ENCODE measurements around the gene BUB1B.

The BUB1B gene

DNA sequence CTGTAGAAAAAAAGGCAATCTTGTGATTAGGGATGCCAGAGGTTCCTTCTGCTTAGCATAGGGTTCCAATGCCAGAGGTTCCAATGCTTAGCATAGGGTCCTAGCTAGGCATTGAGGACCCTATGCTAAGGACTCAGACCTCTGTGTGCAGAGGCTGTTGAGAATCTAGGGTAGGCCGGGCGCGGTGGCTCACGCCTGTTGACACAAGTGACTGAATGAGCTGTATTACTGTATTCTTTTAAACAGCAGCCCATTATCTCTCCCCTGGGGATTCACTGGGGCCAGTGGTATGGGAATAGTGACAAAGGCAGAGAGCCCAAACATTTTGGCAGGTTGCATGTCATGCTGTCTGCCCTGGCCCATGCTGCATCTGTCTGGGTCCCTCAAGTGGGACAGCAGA lies 94.2 kb downstream of the BUB1B start:
- Histone ChIP-seq H3K4me3 (ENCODE audit: low read length) (no peak overlapping the region), H3K27ac (ENCODE audit: low read length) (no peak overlapping the region), H3K27me3 (ENCODE audit: control insufficient read depth, insufficient read depth, low read length) (peaks cover 13% of the 10 kb centered on the region), H3K36me3 (ENCODE audit: control insufficient read depth, insufficient read depth, low read length) (no peaks in the 10 kb centered on the region), H3K9me3 (ENCODE audit: control insufficient read depth, insufficient read depth, low read length) (no peaks in the 10 kb centered on the region), H3K4me1 (ENCODE audit: control insufficient read depth, insufficient read depth, low read length) (no peaks in the 10 kb centered on the region)
- no peak for DNase-seq (ENCODE audit: low read depth, low spot score)
- WGBS (ENCODE audit: insufficient coverage, insufficient read length): no CpG with 5 or more reads among the region's 4 CpGs

DNA sequence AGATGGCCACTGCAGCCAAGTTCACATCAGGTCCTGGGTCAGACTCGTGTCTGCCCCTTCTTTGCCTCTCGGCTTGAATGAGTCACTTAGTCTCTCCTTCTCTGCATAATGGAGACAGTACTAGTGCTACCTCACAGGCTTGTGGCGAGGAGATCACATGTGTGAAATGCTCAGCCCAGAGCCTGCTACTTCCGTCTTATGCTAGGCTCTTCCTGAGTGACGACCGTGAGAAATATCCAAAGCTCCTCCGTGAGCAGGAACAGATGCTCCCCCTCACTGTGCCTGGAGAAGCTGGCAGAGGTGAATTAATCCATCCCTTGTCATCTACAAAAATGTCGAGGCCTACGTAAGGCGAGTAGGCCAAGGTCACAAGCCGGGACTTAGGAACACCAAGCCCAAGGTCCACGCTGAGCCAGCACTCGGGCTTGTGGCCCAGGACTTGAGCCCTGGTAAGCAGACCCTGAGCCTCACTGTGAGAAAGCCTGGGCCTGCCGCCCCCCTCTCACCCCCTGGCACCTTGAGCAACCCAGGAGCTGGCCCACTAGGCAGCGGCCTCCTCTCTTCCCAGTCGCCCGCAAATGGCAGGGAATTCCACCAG lies 95.9 kb downstream of the BUB1B start:
- Histone ChIP-seq H3K9me3 (ENCODE audit: control insufficient read depth, insufficient read depth, low read length) (no peaks in the 10 kb centered on the region), H3K4me3 (ENCODE audit: low read length) (no peak overlapping the region), H3K27ac (ENCODE audit: low read length) (no peak overlapping the region), H3K36me3 (ENCODE audit: control insufficient read depth, insufficient read depth, low read length) (no peaks in the 10 kb centered on the region), H3K4me1 (ENCODE audit: control insufficient read depth, insufficient read depth, low read length) (no peaks in the 10 kb centered on the region), H3K27me3 (ENCODE audit: control insufficient read depth, insufficient read depth, low read length) (peaks cover 10% of the 10 kb centered on the region)
- no CpG with 5 or more reads among the region's 17 CpGs for WGBS (ENCODE audit: insufficient coverage, insufficient read length)
- DNase-seq (ENCODE audit: low read depth, low spot score): no peak

DNA sequence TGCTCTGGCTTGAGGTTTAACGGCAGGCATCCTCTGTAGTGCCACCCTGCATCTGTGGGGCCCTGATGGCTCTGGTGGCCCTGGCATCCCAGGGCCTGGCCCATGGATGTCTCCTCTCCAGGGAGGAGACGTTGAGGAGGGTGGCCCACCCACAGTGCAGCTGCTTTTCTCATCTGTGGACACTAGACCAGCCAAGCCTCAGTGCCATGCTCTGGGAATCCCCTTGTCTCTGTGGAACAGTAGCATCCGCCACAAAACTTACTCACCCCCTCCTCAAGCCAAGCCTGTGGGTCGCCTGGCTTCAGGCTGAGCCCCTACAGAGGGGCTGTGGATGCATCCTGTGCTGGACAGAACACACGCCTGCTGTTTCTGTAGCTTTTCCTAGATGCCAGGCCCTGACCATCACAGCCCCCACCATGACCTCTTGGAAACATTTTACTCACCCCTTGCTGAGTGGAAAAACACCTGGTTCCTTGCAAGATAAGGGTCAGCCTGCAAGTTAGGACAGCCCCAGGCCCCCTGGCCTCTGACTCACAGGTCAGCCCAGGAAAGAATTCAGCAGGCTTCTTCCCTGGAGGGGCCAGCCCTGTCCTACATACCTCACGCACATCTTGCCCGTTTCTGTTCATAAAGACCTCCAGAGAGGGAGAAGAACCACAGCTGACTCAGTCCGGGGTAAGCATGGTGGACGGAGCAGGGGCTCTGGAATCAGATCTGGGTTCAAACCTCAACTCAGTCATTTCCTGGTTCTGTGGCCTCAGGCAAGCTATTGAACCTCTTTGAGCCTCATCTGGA lies 97.0 kb downstream of the BUB1B start:
- Histone ChIP-seq H3K4me3 (ENCODE audit: low read length) (no peak overlapping the region), H3K36me3 (ENCODE audit: control insufficient read depth, insufficient read depth, low read length) (no peaks in the 10 kb centered on the region), H3K27me3 (ENCODE audit: control insufficient read depth, insufficient read depth, low read length) (peaks cover 7% of the 10 kb centered on the region; the same call in 1 of the 2 replicates), H3K4me1 (ENCODE audit: control insufficient read depth, insufficient read depth, low read length) (no peaks in the 10 kb centered on the region), H3K9me3 (ENCODE audit: control insufficient read depth, insufficient read depth, low read length) (no peaks in the 10 kb centered on the region), H3K27ac (ENCODE audit: low read length) (no peak overlapping the region)
- DNase-seq (ENCODE audit: low read depth, low spot score): no peak
- WGBS (ENCODE audit: insufficient coverage, insufficient read length): no CpG with 5 or more reads among the region's 9 CpGs

DNA sequence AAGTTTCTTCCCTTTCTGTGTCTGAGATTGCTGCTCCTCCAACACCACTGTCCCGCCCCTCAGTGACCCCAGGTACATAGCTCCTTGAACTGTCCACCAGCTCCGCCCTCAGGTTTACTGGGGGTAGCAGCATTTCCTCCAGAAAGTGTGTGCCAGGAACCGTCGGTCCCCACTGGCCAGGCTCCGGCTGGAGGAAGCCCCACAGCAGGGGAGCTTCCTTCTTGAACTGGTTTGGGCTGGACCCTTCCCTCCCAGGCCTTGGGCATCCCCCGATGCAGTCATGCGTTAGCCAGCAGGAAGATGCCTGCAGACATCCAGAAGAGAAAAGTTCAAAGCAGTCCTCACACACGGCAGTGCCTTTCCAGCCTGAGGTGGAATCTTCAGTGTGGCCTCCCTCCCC lies 97.7 kb downstream of the BUB1B start:
- no peaks in the 10 kb centered on the region for H3K36me3 ChIP-seq (ENCODE audit: control insufficient read depth, insufficient read depth, low read length)
- WGBS (ENCODE audit: insufficient coverage, insufficient read length): no CpG with 5 or more reads among the region's 8 CpGs
- H3K9me3 ChIP-seq (ENCODE audit: control insufficient read depth, insufficient read depth, low read length): no peaks in the 10 kb centered on the region
- no peak for DNase-seq (ENCODE audit: low read depth, low spot score)
- no peaks in the 10 kb centered on the region for H3K4me1 ChIP-seq (ENCODE audit: control insufficient read depth, insufficient read depth, low read length)
- H3K27ac ChIP-seq (ENCODE audit: low read length): no peak overlapping the region
- no peak overlapping the region for H3K4me3 ChIP-seq (ENCODE audit: low read length)
- peaks cover 5% of the 10 kb centered on the region; the same call in 1 of the 2 replicates for H3K27me3 ChIP-seq (ENCODE audit: control insufficient read depth, insufficient read depth, low read length)

DNA sequence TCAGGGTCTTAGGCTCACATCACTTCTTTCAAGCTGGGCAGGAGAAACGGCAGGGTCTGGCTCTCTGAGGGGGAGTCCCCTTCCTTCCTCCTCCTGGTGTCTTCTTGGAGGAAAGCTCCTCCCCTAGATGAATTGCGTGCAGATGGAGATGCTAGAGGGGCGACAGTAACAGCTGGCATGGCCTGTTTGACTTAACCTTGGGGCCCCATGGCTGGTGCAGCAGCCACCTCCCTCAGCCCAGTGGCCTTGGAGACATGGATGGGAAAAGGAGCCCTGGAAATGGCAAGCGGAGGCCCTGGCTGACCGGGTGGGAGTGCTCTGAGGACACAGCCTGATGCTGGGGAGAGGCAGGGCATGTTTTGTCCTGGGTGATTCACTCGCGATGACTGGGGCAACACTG lies 98.2 kb downstream of the BUB1B start:
- Histone ChIP-seq H3K9me3 (ENCODE audit: control insufficient read depth, insufficient read depth, low read length) (no peaks in the 10 kb centered on the region), H3K27ac (ENCODE audit: low read length) (no peak overlapping the region), H3K27me3 (ENCODE audit: control insufficient read depth, insufficient read depth, low read length) (peaks cover 1% of the 10 kb centered on the region; the same call in 1 of the 2 replicates), H3K4me1 (ENCODE audit: control insufficient read depth, insufficient read depth, low read length) (no peaks in the 10 kb centered on the region), H3K36me3 (ENCODE audit: control insufficient read depth, insufficient read depth, low read length) (no peaks in the 10 kb centered on the region), H3K4me3 (ENCODE audit: low read length) (no peak overlapping the region)
- WGBS (ENCODE audit: insufficient coverage, insufficient read length): no CpG with 5 or more reads among the region's 7 CpGs
- no peak for DNase-seq (ENCODE audit: low read depth, low spot score)

DNA sequence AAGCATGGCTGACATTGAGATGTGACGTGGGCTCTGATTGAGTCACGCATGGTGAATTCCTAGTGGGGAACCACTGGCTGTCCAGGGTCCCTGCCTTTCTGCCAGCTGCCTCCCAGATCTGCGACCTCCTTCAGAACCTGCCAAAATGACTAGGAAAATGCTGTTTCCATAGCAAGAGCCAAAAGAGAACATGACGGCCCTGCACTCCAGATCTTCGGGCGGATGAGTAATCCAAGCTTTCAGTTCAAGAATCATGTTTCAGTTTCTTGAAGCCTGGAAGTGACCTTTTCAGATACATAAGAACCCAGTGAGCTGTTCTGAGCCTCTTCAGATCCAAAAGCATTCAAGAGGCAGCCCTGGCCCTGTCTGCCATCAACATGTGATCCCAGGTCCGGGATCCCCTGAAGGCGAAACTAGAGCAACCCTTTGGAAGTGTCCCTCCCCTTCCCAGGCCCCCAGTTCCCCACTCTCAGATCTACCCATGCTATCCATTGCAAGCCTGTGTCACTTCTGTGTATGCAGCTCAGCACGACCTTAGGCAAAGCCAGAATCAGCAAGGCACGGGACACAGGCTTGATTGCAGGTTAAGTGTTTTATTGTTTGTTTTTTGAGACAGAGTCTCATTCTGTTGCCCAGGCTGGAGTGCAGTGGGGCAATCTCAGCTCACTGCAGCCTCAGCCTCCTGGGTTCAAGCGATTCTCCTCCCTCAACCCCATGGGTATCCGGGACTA lies 102.3 kb downstream of the BUB1B start:
- H3K4me3 ChIP-seq (ENCODE audit: low read length): no peak overlapping the region
- H3K4me1 ChIP-seq (ENCODE audit: control insufficient read depth, insufficient read depth, low read length): no peaks in the 10 kb centered on the region
- WGBS (ENCODE audit: insufficient coverage, insufficient read length): no CpG with 5 or more reads among the region's 12 CpGs
- peaks cover 2% of the 10 kb centered on the region; the same call in 1 of the 2 replicates for H3K36me3 ChIP-seq (ENCODE audit: control insufficient read depth, insufficient read depth, low read length)
- no peak overlapping the region for H3K27ac ChIP-seq (ENCODE audit: low read length)
- no peak for DNase-seq (ENCODE audit: low read depth, low spot score)
- no peaks in the 10 kb centered on the region for H3K27me3 ChIP-seq (ENCODE audit: control insufficient read depth, insufficient read depth, low read length)
- H3K9me3 ChIP-seq (ENCODE audit: control insufficient read depth, insufficient read depth, low read length): no peaks in the 10 kb centered on the region

DNA sequence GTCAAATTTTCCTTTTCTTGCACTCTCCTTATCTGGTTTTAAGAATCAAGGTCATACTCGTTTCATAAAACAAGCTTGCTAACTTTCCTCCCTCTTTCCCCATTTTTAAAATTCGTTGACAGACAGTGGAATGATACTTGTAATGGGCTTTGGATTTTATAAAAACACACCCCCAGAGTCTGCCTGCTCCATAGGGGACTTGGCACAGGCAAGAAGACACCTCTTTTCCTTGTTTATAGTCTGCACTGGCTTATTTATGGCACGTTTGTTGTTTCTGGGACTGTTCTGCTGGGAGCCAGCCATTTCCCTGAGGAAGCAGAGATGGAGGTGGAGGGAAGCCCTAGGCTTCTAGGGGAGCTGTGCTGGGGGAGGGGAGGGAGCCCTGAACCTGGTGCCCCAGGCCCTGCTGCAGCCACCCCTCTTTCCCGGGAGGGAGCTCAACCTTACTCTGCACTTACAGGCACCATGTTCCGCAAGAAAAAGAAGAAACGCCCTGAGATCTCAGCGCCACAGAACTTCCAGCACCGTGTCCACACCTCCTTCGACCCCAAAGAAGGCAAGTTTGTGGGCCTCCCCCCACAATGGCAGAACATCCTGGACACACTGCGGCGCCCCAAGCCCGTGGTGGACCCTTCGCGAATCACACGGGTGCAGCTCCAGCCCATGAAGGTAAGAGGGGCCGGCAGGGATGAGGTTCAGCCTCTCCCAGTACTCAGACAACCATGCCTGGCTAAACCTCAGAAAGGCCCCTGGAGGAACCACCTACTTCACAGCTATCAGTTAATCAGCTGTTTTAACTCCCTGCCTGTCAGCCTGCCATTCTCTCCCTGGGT lies 103.7 kb downstream of the BUB1B start:
- no peak for DNase-seq (ENCODE audit: low read depth, low spot score)
- WGBS (ENCODE audit: insufficient coverage, insufficient read length): no CpG with 5 or more reads among the region's 16 CpGs

DNA sequence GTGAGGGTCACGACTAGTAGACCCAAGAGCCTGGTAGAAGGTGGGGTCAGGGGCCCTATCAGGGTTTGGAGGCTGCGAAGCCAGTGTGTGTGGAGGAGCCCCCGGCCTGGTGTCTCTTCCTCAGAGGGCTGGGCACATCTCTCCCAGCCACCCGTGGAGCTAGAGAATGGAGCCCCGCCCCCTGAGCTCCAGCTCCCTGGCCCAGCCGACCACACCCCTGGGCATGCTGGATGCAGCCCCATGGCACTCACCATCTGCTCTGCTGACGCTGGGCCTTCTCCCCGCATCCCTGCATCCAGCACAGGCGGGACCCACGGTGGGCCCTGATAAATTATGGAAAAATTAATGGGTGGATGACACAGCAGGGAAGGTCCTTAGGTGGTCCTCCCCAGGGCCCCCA lies 104.5 kb downstream of the BUB1B start:
- peaks cover 2% of the 10 kb centered on the region; the same call in 1 of the 2 replicates for H3K36me3 ChIP-seq (ENCODE audit: control insufficient read depth, insufficient read depth, low read length)
- H3K4me3 ChIP-seq (ENCODE audit: low read length): no peak overlapping the region
- no peaks in the 10 kb centered on the region for H3K4me1 ChIP-seq (ENCODE audit: control insufficient read depth, insufficient read depth, low read length)
- no peaks in the 10 kb centered on the region for H3K27me3 ChIP-seq (ENCODE audit: control insufficient read depth, insufficient read depth, low read length)
- DNase-seq (ENCODE audit: low read depth, low spot score): no peak
- no peaks in the 10 kb centered on the region for H3K9me3 ChIP-seq (ENCODE audit: control insufficient read depth, insufficient read depth, low read length)
- no CpG with 5 or more reads among the region's 10 CpGs for WGBS (ENCODE audit: insufficient coverage, insufficient read length)
- H3K27ac ChIP-seq (ENCODE audit: low read length): no peak overlapping the region

More for the DNA sequence above, 103.7 kb downstream of the BUB1B start:
- Histone ChIP-seq H3K27me3 (ENCODE audit: control insufficient read depth, insufficient read depth, low read length) (no peaks in the 10 kb centered on the region), H3K4me3 (ENCODE audit: low read length) (no peak overlapping the region), H3K27ac (ENCODE audit: low read length) (no peak overlapping the region), H3K4me1 (ENCODE audit: control insufficient read depth, insufficient read depth, low read length) (no peaks in the 10 kb centered on the region), H3K36me3 (ENCODE audit: control insufficient read depth, insufficient read depth, low read length) (peaks cover 2% of the 10 kb centered on the region; the same call in 1 of the 2 replicates), H3K9me3 (ENCODE audit: control insufficient read depth, insufficient read depth, low read length) (no peaks in the 10 kb centered on the region)

DNA sequence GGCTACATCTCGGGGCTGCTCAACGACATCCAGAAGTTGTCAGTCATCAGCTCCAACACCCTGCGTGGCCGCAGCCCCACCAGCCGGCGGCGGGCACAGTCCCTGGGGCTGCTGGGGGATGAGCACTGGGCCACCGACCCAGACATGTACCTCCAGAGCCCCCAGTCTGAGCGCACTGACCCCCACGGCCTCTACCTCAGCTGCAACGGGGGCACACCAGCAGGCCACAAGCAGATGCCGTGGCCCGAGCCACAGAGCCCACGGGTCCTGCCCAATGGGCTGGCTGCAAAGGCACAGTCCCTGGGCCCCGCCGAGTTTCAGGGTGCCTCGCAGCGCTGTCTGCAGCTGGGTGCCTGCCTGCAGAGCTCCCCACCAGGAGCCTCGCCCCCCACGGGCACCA lies 105.0 kb downstream of the BUB1B start:
- Histone ChIP-seq H3K4me1 (ENCODE audit: control insufficient read depth, insufficient read depth, low read length) (no peaks in the 10 kb centered on the region), H3K4me3 (ENCODE audit: low read length) (no peak overlapping the region), H3K36me3 (ENCODE audit: control insufficient read depth, insufficient read depth, low read length) (peaks cover 2% of the 10 kb centered on the region; the same call in 1 of the 2 replicates), H3K27ac (ENCODE audit: low read length) (no peak overlapping the region), H3K27me3 (ENCODE audit: control insufficient read depth, insufficient read depth, low read length) (no peaks in the 10 kb centered on the region), H3K9me3 (ENCODE audit: control insufficient read depth, insufficient read depth, low read length) (no peaks in the 10 kb centered on the region)
- DNase-seq (ENCODE audit: low read depth, low spot score): no peak
- no CpG with 5 or more reads among the region's 20 CpGs for WGBS (ENCODE audit: insufficient coverage, insufficient read length)

DNA sequence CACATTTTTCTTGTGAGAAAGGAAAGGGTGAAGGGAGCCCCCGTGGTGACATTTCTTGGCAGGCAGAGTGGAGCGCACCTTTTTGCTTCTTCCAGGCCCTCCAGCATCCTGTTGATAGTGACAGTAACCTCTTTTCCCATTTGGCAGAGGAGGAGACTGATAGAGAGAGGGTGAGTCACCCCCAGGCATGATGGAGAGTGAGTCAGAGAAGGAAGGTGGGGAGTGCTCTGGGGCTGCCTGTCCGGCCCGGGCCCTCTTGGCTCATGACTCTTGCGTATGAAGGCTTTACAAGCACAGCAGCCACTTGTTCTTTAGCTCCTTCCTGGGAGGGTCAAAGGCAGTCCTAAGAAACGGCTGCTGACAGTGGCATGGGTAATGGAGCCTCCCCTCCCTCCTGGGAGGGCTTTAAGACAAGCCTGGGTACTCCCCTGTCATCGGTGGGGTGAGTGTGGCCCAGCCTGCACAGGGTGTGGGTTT lies 106.0 kb downstream of the BUB1B start:
- DNase-seq (ENCODE audit: low read depth, low spot score): no peak
- Histone ChIP-seq H3K27me3 (ENCODE audit: control insufficient read depth, insufficient read depth, low read length) (no peaks in the 10 kb centered on the region), H3K4me1 (ENCODE audit: control insufficient read depth, insufficient read depth, low read length) (no peaks in the 10 kb centered on the region), H3K9me3 (ENCODE audit: control insufficient read depth, insufficient read depth, low read length) (no peaks in the 10 kb centered on the region), H3K36me3 (ENCODE audit: control insufficient read depth, insufficient read depth, low read length) (peaks cover 2% of the 10 kb centered on the region; the same call in 1 of the 2 replicates), H3K4me3 (ENCODE audit: low read length) (no peak overlapping the region), H3K27ac (ENCODE audit: low read length) (no peak overlapping the region)
- WGBS (ENCODE audit: insufficient coverage, insufficient read length): no CpG with 5 or more reads among the region's 7 CpGs
